HG02763 (cell line): ENCODE data around the gene SFXN5.
"Not testable (repeated sequence)": the region's sequence is repeated elsewhere in the genome, so short reads cannot be mapped to it uniquely, and the experiment has no call there.

Experiments used
- ATAC-seq: cut with Tn5 transposase; IDR thresholded peaks from one replicate; pipeline ENCODE4 v1.9.1; 2021; ENCODE audit warnings: mild to moderate bottlenecking, moderate library complexity; ENCODE audit not compliant: unreplicated experiment

The SFXN5 gene

GRCh38 chr2:73071360-73072128 is at the start of gene SFXN5:
TSS of gene SFXN5 (minus strand) at chr2:73071712. CDS start at chr2:73071705, 7 bp downstream.
- peak; percentile 95 for ATAC-seq

GRCh38 chr2:73119611-73120239 is 48.2 kb upstream of the SFXN5 start:
- not testable (repeated sequence) for ATAC-seq

- no peak for ATAC-seq
Observed at GRCh38 chr2:73117441-73117840, 45.9 kb upstream of the SFXN5 start.

GRCh38 chr2:73116182-73116960 is 44.9 kb upstream of the SFXN5 start:
- no peak for ATAC-seq

- no peak for ATAC-seq
Observed at GRCh38 chr2:73114273-73114867, 42.9 kb upstream of the SFXN5 start.

GRCh38 chr2:73112913-73113854 is 41.7 kb upstream of the SFXN5 start, which contains the start of gene RAB11FIP5:
TSS of gene RAB11FIP5 (minus strand) at chr2:73112948. CDS start at chr2:73112777, 171 bp downstream.
- ATAC-seq = peak; percentile 63

- ATAC-seq = peak; percentile 11
Observed at GRCh38 chr2:73112026-73112912, 40.8 kb upstream of the SFXN5 start.

- no peak for ATAC-seq
Observed at GRCh38 chr2:73111073-73112025, 39.8 kb upstream of the SFXN5 start.

GRCh38 chr2:73110168-73111072 is 38.9 kb upstream of the SFXN5 start:
- no peak for ATAC-seq

- ATAC-seq = no peak
Observed at GRCh38 chr2:73109431-73110167, 38.1 kb upstream of the SFXN5 start.

- no peak for ATAC-seq
Observed at GRCh38 chr2:73107211-73107926, 35.9 kb upstream of the SFXN5 start.

GRCh38 chr2:73106791-73107190 is 35.3 kb upstream of the SFXN5 start:
- no peak for ATAC-seq

- no peak for ATAC-seq
Observed at GRCh38 chr2:73105511-73105971, 34.0 kb upstream of the SFXN5 start.

GRCh38 chr2:73104933-73105332 is 33.4 kb upstream of the SFXN5 start:
- no peak for ATAC-seq

GRCh38 chr2:73103018-73103542 is 31.6 kb upstream of the SFXN5 start:
- no peak for ATAC-seq
